ENCODE measurements around the gene MCFD2.
A peak's percentile ranks its signal among the peaks of the same experiment; 100 is the strongest.

Gene MCFD2

DNA sequence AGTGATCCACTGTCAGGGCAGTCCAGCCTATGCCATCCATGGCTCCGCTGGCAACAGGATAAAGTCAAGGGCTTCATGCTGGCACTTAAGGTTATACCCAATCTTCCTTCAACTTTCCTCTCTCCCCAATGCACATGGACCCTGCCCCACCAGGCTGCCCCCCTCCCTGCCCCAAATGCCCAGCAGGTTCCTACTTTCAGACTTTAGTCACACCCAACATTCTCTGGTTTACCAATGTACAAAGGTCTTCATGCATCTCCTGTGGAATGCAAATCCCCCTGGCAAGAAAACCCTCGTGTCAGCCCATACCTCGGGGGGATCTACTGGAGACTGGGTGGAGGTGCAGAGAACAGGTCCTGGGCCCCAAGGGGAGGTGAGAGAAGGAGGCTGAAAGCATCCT lies 59.3 kb downstream of the MCFD2 start:
- no peak for DNase-seq (ENCODE audit: low spot score)
- no peak overlapping the region for H2BK5ac ChIP-seq (ENCODE audit: low read length)
- H3K4me2 ChIP-seq (ENCODE audit: insufficient read depth, low read length, poor library complexity, severe bottlenecking), result no peak overlapping the region
- no peak overlapping the region for H3K4me3 ChIP-seq (ENCODE audit: low read length in 2 of 2)
- H4K91ac ChIP-seq (ENCODE audit: low read depth, low read length, poor library complexity), result no peak overlapping the region
- no peak overlapping the region for H3K27ac ChIP-seq (replicated peaks; ENCODE audit: low read length)
- no peak overlapping the region for H2AK5ac ChIP-seq (ENCODE audit: low read depth, low read length)
- no peaks in the 10 kb centered on the region for H3K9me3 ChIP-seq (replicated peaks in 1 of 2; ENCODE audit: control insufficient read depth in 2 of 2, insufficient read depth in 1 of 2, low read depth in 1 of 2, low read length in 2 of 2)
- no peak overlapping the region for H2BK15ac ChIP-seq (ENCODE audit: low read length)
- H4K8ac ChIP-seq (ENCODE audit: low read depth, low read length), result no peak overlapping the region
- H2BK12ac ChIP-seq (ENCODE audit: low read length), result no peak overlapping the region
- H3K23ac ChIP-seq (ENCODE audit: low read depth, low read length, poor library complexity), result no peak overlapping the region
- H2AFZ ChIP-seq (ENCODE audit: low read length), result no peak overlapping the region
- H3K36me3 ChIP-seq (replicated peaks in 1 of 2; ENCODE audit: control insufficient read depth in 2 of 2, insufficient read depth in 2 of 2, low read length in 2 of 2), result no peaks in the 10 kb centered on the region
- H3K18ac ChIP-seq (ENCODE audit: low read length), result no peak overlapping the region
- no peak overlapping the region for H3K14ac ChIP-seq (ENCODE audit: low read length)
- H3K9ac ChIP-seq (ENCODE audit: low read depth, low read length, poor library complexity), result no peak overlapping the region
- no peak overlapping the region for H2BK120ac ChIP-seq (ENCODE audit: low read depth, low read length)
- H3K27me3 ChIP-seq (ENCODE audit: control insufficient read depth in 3 of 3, insufficient read depth in 3 of 3, low read depth in 1 of 3, low read length in 3 of 3), result peaks cover 0 to 18% (median 0%) of the 10 kb centered on the region in 3 experiments
- no peaks in the 10 kb centered on the region for H3K79me1 ChIP-seq (ENCODE audit: low read depth, low read length)
- no peak overlapping the region for H3K4ac ChIP-seq (ENCODE audit: low read length)
- no CpG with 5 or more reads among the region's 3 CpGs for WGBS, 2 donors (ENCODE audit: extremely low coverage in 2 of 2, insufficient read length in 2 of 2, insufficient replicate concordance in 1 of 2)
- no peaks in the 10 kb centered on the region for H3K4me1 ChIP-seq (ENCODE audit: control insufficient read depth in 2 of 2, insufficient read depth in 1 of 2, low read depth in 1 of 2, low read length in 2 of 2)

DNA sequence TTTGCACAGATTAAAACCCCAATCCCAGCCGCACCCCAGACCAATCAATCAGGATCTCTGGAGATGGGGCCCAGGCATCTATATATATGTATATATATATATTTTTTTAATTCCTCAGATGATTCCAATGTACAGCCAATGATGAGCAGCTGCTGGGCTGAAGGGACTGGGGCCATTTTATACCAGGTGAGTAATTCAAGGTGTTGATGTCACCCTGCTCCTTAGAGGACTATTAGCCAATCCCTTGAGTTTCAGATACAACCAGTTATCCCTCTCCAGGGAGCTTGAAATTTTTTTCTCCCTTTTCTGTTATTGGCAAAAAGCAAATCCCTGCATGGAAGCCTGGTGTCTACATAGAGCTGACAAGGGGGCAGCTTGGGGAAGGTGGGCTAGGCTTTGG lies 59.8 kb downstream of the MCFD2 start:
- H3K4me3 ChIP-seq (ENCODE audit: low read length in 2 of 2), result no peak overlapping the region
- peaks cover 0 to 23% (median 0%) of the 10 kb centered on the region in 3 experiments for H3K27me3 ChIP-seq (ENCODE audit: control insufficient read depth in 3 of 3, insufficient read depth in 3 of 3, low read depth in 1 of 3, low read length in 3 of 3)
- H4K91ac ChIP-seq (ENCODE audit: low read depth, low read length, poor library complexity), result no peak overlapping the region
- DNase-seq (ENCODE audit: low spot score), result no peak
- no CpG with 5 or more reads among the region's 1 CpG for WGBS, 2 donors (ENCODE audit: extremely low coverage in 2 of 2, insufficient read length in 2 of 2, insufficient replicate concordance in 1 of 2)
- no peak overlapping the region for H2BK15ac ChIP-seq (ENCODE audit: low read length)
- H2BK120ac ChIP-seq (ENCODE audit: low read depth, low read length), result no peak overlapping the region
- no peak overlapping the region for H2BK5ac ChIP-seq (ENCODE audit: low read length)
- H3K4ac ChIP-seq (ENCODE audit: low read length), result no peak overlapping the region
- H3K18ac ChIP-seq (ENCODE audit: low read length), result no peak overlapping the region
- H3K4me2 ChIP-seq (ENCODE audit: insufficient read depth, low read length, poor library complexity, severe bottlenecking), result no peak overlapping the region
- no peak overlapping the region for H2AK5ac ChIP-seq (ENCODE audit: low read depth, low read length)
- no peaks in the 10 kb centered on the region for H3K79me1 ChIP-seq (ENCODE audit: low read depth, low read length)
- no peaks in the 10 kb centered on the region for H3K36me3 ChIP-seq (replicated peaks in 1 of 2; ENCODE audit: control insufficient read depth in 2 of 2, insufficient read depth in 2 of 2, low read length in 2 of 2)
- H3K9ac ChIP-seq (ENCODE audit: low read depth, low read length, poor library complexity), result no peak overlapping the region
- H3K23ac ChIP-seq (ENCODE audit: low read depth, low read length, poor library complexity), result no peak overlapping the region
- H3K14ac ChIP-seq (ENCODE audit: low read length), result no peak overlapping the region
- H3K27ac ChIP-seq (replicated peaks; ENCODE audit: low read length), result no peak overlapping the region
- no peak overlapping the region for H2BK12ac ChIP-seq (ENCODE audit: low read length)
- H2AFZ ChIP-seq (ENCODE audit: low read length), result no peak overlapping the region
- H3K4me1 ChIP-seq (ENCODE audit: control insufficient read depth in 2 of 2, insufficient read depth in 1 of 2, low read depth in 1 of 2, low read length in 2 of 2), result no peaks in the 10 kb centered on the region
- no peaks in the 10 kb centered on the region for H3K9me3 ChIP-seq (replicated peaks in 1 of 2; ENCODE audit: control insufficient read depth in 2 of 2, insufficient read depth in 1 of 2, low read depth in 1 of 2, low read length in 2 of 2)
- H4K8ac ChIP-seq (ENCODE audit: low read depth, low read length), result no peak overlapping the region

DNA sequence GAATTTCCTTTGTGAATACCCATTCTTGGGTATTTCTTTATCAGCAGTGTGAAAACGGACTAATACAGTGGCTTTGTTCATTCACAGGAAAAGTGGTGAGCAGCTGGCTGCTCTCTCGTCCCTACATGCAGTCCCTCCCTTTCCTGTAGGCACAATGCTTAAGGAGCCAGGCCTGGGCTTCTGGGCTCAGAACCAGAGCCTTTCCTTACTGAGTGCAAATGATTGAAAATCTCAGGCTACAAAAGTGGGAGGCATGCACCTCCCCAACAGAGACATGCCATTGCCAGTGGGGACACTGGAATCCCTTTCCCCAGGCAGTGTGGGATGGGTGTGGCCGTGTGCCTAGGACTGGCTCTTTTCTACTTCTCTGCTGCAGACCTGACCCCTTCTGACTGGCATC lies 61.3 kb downstream of the MCFD2 start:
- Histone ChIP-seq H3K14ac (ENCODE audit: low read length) (no peak overlapping the region), H3K4ac (ENCODE audit: low read length) (no peak overlapping the region), H3K79me1 (ENCODE audit: low read depth, low read length) (no peaks in the 10 kb centered on the region), H4K91ac (ENCODE audit: low read depth, low read length, poor library complexity) (no peak overlapping the region), H2BK12ac (ENCODE audit: low read length) (no peak overlapping the region), H3K27me3 (ENCODE audit: control insufficient read depth in 3 of 3, insufficient read depth in 3 of 3, low read depth in 1 of 3, low read length in 3 of 3) (peaks cover 0 to 32% (median 0%) of the 10 kb centered on the region in 3 experiments), H3K36me3 (replicated peaks in 1 of 2; ENCODE audit: control insufficient read depth in 2 of 2, insufficient read depth in 2 of 2, low read length in 2 of 2) (no peaks in the 10 kb centered on the region), H3K9ac (ENCODE audit: low read depth, low read length, poor library complexity) (no peak overlapping the region), H3K18ac (ENCODE audit: low read length) (no peak overlapping the region), H3K4me3 (ENCODE audit: low read length in 2 of 2) (no peak overlapping the region), H4K8ac (ENCODE audit: low read depth, low read length) (peak overlapping the region; percentile 66), H3K9me3 (replicated peaks in 1 of 2; ENCODE audit: control insufficient read depth in 2 of 2, insufficient read depth in 1 of 2, low read depth in 1 of 2, low read length in 2 of 2) (no peaks in the 10 kb centered on the region), H3K27ac (replicated peaks; ENCODE audit: low read length) (no peak overlapping the region), H3K4me1 (ENCODE audit: control insufficient read depth in 2 of 2, insufficient read depth in 1 of 2, low read depth in 1 of 2, low read length in 2 of 2) (no peaks in the 10 kb centered on the region), H2BK5ac (ENCODE audit: low read length) (no peak overlapping the region), H2BK15ac (ENCODE audit: low read length) (no peak overlapping the region), H3K23ac (ENCODE audit: low read depth, low read length, poor library complexity) (no peak overlapping the region), H2AFZ (ENCODE audit: low read length) (no peak overlapping the region), H3K4me2 (ENCODE audit: insufficient read depth, low read length, poor library complexity, severe bottlenecking) (no peak overlapping the region), H2BK120ac (ENCODE audit: low read depth, low read length) (no peak overlapping the region), H2AK5ac (ENCODE audit: low read depth, low read length) (no peak overlapping the region)
- no CpG with 5 or more reads among the region's 3 CpGs for WGBS, 2 donors (ENCODE audit: extremely low coverage in 2 of 2, insufficient read length in 2 of 2, insufficient replicate concordance in 1 of 2)
- no peak for DNase-seq (ENCODE audit: low spot score)

DNA sequence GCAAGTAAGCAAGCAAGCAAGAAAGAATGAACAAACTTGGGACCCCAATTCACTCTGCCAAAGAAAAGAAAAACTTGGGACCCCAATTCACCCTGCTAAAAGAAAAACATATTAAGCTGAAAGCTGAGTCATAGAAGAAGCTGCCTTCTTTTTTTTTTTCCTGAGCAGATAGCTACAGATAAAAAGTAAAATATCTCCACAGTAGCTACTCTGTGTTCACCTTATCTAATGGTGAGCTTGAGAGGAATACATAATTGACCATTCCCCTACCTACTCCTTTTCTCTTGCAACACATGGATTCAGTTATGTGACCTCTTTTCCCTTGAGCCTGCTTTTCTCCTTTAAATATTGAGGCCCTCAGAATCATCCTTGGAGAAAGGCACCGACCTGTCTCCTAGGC lies 63.0 kb downstream of the MCFD2 start:
- H2BK120ac ChIP-seq (ENCODE audit: low read depth, low read length), result no peak overlapping the region
- no peak overlapping the region for H2BK12ac ChIP-seq (ENCODE audit: low read length)
- H2BK5ac ChIP-seq (ENCODE audit: low read length), result no peak overlapping the region
- no peak overlapping the region for H2AFZ ChIP-seq (ENCODE audit: low read length)
- H3K27me3 ChIP-seq (ENCODE audit: control insufficient read depth in 3 of 3, insufficient read depth in 3 of 3, low read depth in 1 of 3, low read length in 3 of 3), result peaks cover 0 to 41% (median 0%) of the 10 kb centered on the region in 3 experiments
- WGBS, 2 donors (ENCODE audit: extremely low coverage in 2 of 2, insufficient read length in 2 of 2, insufficient replicate concordance in 1 of 2), result no CpG with 5 or more reads among the region's 1 CpG
- H3K14ac ChIP-seq (ENCODE audit: low read length), result no peak overlapping the region
- no peak overlapping the region for H3K18ac ChIP-seq (ENCODE audit: low read length)
- H3K4me2 ChIP-seq (ENCODE audit: insufficient read depth, low read length, poor library complexity, severe bottlenecking), result no peak overlapping the region
- H3K4me3 ChIP-seq (ENCODE audit: low read length in 2 of 2), result no peak overlapping the region
- no peaks in the 10 kb centered on the region for H3K9me3 ChIP-seq (replicated peaks in 1 of 2; ENCODE audit: control insufficient read depth in 2 of 2, insufficient read depth in 1 of 2, low read depth in 1 of 2, low read length in 2 of 2)
- H4K91ac ChIP-seq (ENCODE audit: low read depth, low read length, poor library complexity), result no peak overlapping the region
- H2BK15ac ChIP-seq (ENCODE audit: low read length), result no peak overlapping the region
- H4K8ac ChIP-seq (ENCODE audit: low read depth, low read length), result no peak overlapping the region
- H3K36me3 ChIP-seq (replicated peaks in 1 of 2; ENCODE audit: control insufficient read depth in 2 of 2, insufficient read depth in 2 of 2, low read length in 2 of 2), result no peaks in the 10 kb centered on the region
- H3K4me1 ChIP-seq (ENCODE audit: control insufficient read depth in 2 of 2, insufficient read depth in 1 of 2, low read depth in 1 of 2, low read length in 2 of 2), result no peaks in the 10 kb centered on the region
- no peaks in the 10 kb centered on the region for H3K79me1 ChIP-seq (ENCODE audit: low read depth, low read length)
- no peak overlapping the region for H3K27ac ChIP-seq (replicated peaks; ENCODE audit: low read length)
- H2AK5ac ChIP-seq (ENCODE audit: low read depth, low read length), result no peak overlapping the region
- DNase-seq (ENCODE audit: low spot score), result no peak
- H3K23ac ChIP-seq (ENCODE audit: low read depth, low read length, poor library complexity), result no peak overlapping the region
- no peak overlapping the region for H3K9ac ChIP-seq (ENCODE audit: low read depth, low read length, poor library complexity)
- H3K4ac ChIP-seq (ENCODE audit: low read length), result no peak overlapping the region

Data from neuronal stem cell (in vitro differentiated cells).